HCT116 (cell line): Measurements from ENCODE around the gene ADAMTS16. TPM values are rescaled to one million over a fixed set of nuclear protein-coding genes. Genes with fewer than 3 reads are reported as not detected.

ENCODE experiments used
- ATAC-seq: fragments of 200-7000 bp; cut with Tn5 transposase; 2 replicates; pipeline ENCODE4 v1.9.1; 2020; ENCODE audit warnings: mild to moderate bottlenecking, moderate library complexity
- BruUV-seq: library from RNA; stranded (reverse); fragments of 400-500 nt; replicated peaks from 2 replicates; lab custom pipeline; 2021; lab: Mats Ljungman, UMichigan
- CTCF ChIA-PET: fragments of 300-600 bp; sonication (Branson Sonifier 250); formaldehyde crosslinking; loops from one replicate; lab custom pipeline; 2021; ENCODE audit warnings: antibody characterized with exemption; lab: Charles Lee
- POLR2A ChIA-PET: fragments of 300-600, 350-600 bp; sonication (Branson Sonifier 250); formaldehyde crosslinking; loops from one replicate; lab custom pipeline; 2021; ENCODE audit warnings: antibody characterized with exemption; lab: Charles Lee
- RAD21 ChIA-PET, 2 experiments: fragments of 300-600 bp; sonication (Branson Sonifier 250); formaldehyde crosslinking; loops; one replicate each; lab custom pipeline; 2023; ENCODE audit warnings: low total read pairs in 2 of 2; ENCODE audit not compliant: uncharacterized antibody in 2 of 2, unreplicated experiment in 2 of 2, low non-redundant PET in 1 of 2; lab: Charles Lee
- DNase-seq: peaks from one replicate; pipeline ENCODE4 v3.0.0-alpha.2; 2010; ENCODE audit warnings: low read depth, low spot score
- H2AFZ ChIP-seq: fragments of 200-600 bp; shearing (Covaris generic), sonication (generic); 2 replicates; pipeline ENCODE4 v1.6.1; 2017; ENCODE audit warnings: low read depth, mixed run types, mixed read lengths, antibody characterized with exemption, low read length; ENCODE audit not compliant: poor library complexity, severe bottlenecking
- H3K27ac ChIP-seq: 2 replicates; pipeline ENCODE4 v1.5.1; 2012; ENCODE audit warnings: low read depth, low read length
- H3K27me3 ChIP-seq: fragments of 200-600 bp; sonication (generic); 2 replicates; pipeline ENCODE4 v1.6.1; 2016; ENCODE audit warnings: mixed run types, low read length, mixed read lengths; ENCODE audit not compliant: insufficient read depth
- H3K36me3 ChIP-seq, 2 experiments: fragments of 200-500 bp in 1 of 2; fragments of 200-600 bp in 1 of 2; sonication (Bioruptor generic) in 1 of 2; sonication (generic) in 1 of 2; 2 replicates each; pipeline versions ENCODE4 v1.5.1 to v1.6.1; 2014 to 2016; ENCODE audit warnings: low read length in 2 of 2, inconsistent platforms in 1 of 2, mixed read lengths in 1 of 2, mixed run types in 1 of 2; ENCODE audit not compliant: insufficient read depth in 2 of 2, control insufficient read depth in 1 of 2
- H3K4me1 ChIP-seq, 2 experiments: fragments of 200-600 bp in 1 of 2; sonication (generic) in 1 of 2; 2 replicates each; pipeline versions ENCODE4 v1.5.1 to v1.6.1; 2012 to 2017; ENCODE audit warnings: low read length in 2 of 2, inconsistent platforms in 1 of 2, mild to moderate bottlenecking in 1 of 2, mixed read lengths in 1 of 2, mixed run types in 1 of 2, moderate library complexity in 1 of 2; ENCODE audit not compliant: insufficient read depth in 2 of 2, control insufficient read depth in 1 of 2
- H3K4me2 ChIP-seq: fragments of 200-600 bp; sonication (generic); 2 replicates; pipeline ENCODE4 v1.6.1; 2017; ENCODE audit warnings: mixed run types, low read length, mixed read lengths
- H3K4me3 ChIP-seq, 2 experiments: fragments of 200-600 bp in 1 of 2; sonication (generic) in 1 of 2; replicated peaks in 1 of 2; 2 replicates each; pipeline ENCODE4 v1.5.1; 2011 to 2016; ENCODE audit warnings: low read length in 2 of 2, control low read depth in 1 of 2, low read depth in 1 of 2, mild to moderate bottlenecking in 1 of 2, mixed read lengths in 1 of 2, mixed run types in 1 of 2
- H3K79me2 ChIP-seq: fragments of 200-600 bp; sonication (generic); 2 replicates; pipeline ENCODE4 v1.6.1; 2017; ENCODE audit warnings: mild to moderate bottlenecking, mixed run types, low read length, moderate library complexity, mixed read lengths; ENCODE audit not compliant: insufficient read depth
- H3K9ac ChIP-seq: fragments of 200-600 bp; sonication (generic); 2 replicates; pipeline ENCODE4 v1.6.1; 2016; ENCODE audit warnings: low read length, mixed read lengths
- H3K9me2 ChIP-seq: fragments of 200-600 bp; sonication (generic), shearing (Covaris generic); 2 replicates; pipeline ENCODE4 v1.6.1; 2017; ENCODE audit warnings: mixed run types, mild to moderate bottlenecking, moderate library complexity; ENCODE audit not compliant: insufficient read depth
- H3K9me3 ChIP-seq, 2 experiments: fragments of 200-500 bp in 1 of 2; fragments of 200-600 bp in 1 of 2; sonication (Bioruptor generic) in 1 of 2; sonication (generic) in 1 of 2; 2 replicates each; pipeline ENCODE4 v1.6.1; 2014 to 2017; ENCODE audit warnings: low read length in 2 of 2, mixed read lengths in 2 of 2, inconsistent platforms in 1 of 2, low read depth in 1 of 2, mild to moderate bottlenecking in 1 of 2, mixed run types in 1 of 2, moderate library complexity in 1 of 2; ENCODE audit not compliant: control insufficient read depth in 1 of 2, insufficient read depth in 1 of 2
- H4K20me1 ChIP-seq: fragments of 200-600 bp; sonication (generic), shearing (Covaris generic); 2 replicates; pipeline ENCODE4 v1.6.1; 2017; ENCODE audit warnings: mixed run types, mild to moderate bottlenecking, moderate library complexity; ENCODE audit not compliant: insufficient read depth
- CBX3 ChIP-seq: IDR thresholded peaks from 2 replicates; pipeline ENCODE4 v1.6.1; 2012; ENCODE audit warnings: low read depth
- CEBPB ChIP-seq: IDR thresholded peaks from 2 replicates; pipeline ENCODE4 v1.6.1; 2012; ENCODE audit warnings: low read depth
- EGR1 ChIP-seq: IDR thresholded peaks from 2 replicates; pipeline ENCODE4 v1.6.1; 2012; ENCODE audit warnings: low read depth
- ELF1 ChIP-seq: IDR thresholded peaks from 2 replicates; pipeline ENCODE4 v1.6.1; 2012; ENCODE audit warnings: low read depth, borderline replicate concordance
- EZH2 ChIP-seq: fragments of 200-600 bp; sonication (generic); IDR thresholded peaks from 2 replicates; pipeline ENCODE4 v1.6.1; 2017; ENCODE audit warnings: antibody characterized with exemption, mixed run types
- EZH2phosphoT487 ChIP-seq: fragments of 200-600 bp; IDR thresholded peaks from 2 replicates; pipeline ENCODE4 v1.6.1; 2018; ENCODE audit warnings: antibody characterized with exemption, borderline replicate concordance
- FOSL1 ChIP-seq: IDR thresholded peaks from 2 replicates; pipeline ENCODE4 v1.6.1; 2012; ENCODE audit warnings: low read depth
- JUND ChIP-seq: IDR thresholded peaks from 2 replicates; pipeline ENCODE4 v1.6.1; 2012
- POLR2A ChIP-seq: IDR thresholded peaks from 2 replicates; pipeline ENCODE4 v1.7.0; 2011; ENCODE audit warnings: borderline replicate concordance; ENCODE audit not compliant: insufficient read depth, insufficient read length; ENCODE audit errors: extremely low read depth
- POLR2AphosphoS5 ChIP-seq: IDR thresholded peaks from 2 replicates; pipeline ENCODE4 v1.6.1; 2011; ENCODE audit warnings: mild to moderate bottlenecking, low read depth, low read length, moderate library complexity
- RAD21 ChIP-seq: IDR thresholded peaks from 2 replicates; pipeline ENCODE4 v1.6.1; 2012; ENCODE audit warnings: low read depth, mild to moderate bottlenecking
- SP1 ChIP-seq: IDR thresholded peaks from 2 replicates; pipeline ENCODE4 v1.6.1; 2012; ENCODE audit warnings: low read depth
- SRF ChIP-seq: IDR thresholded peaks from 2 replicates; pipeline ENCODE4 v1.6.1; 2012; ENCODE audit warnings: low read depth
- YY1 ChIP-seq: IDR thresholded peaks from 2 replicates; pipeline ENCODE4 v1.6.1; 2011; ENCODE audit warnings: low read length, low read depth, moderate library complexity, mild to moderate bottlenecking; ENCODE audit not compliant: insufficient replicate concordance; ENCODE audit errors: extremely low read depth
- ZFX ChIP-seq: fragments of 450-650 bp; IDR thresholded peaks from 2 replicates; pipeline ENCODE4 v1.6.1; 2017
- ZNF274 ChIP-seq: fragments of 200-500 bp; sonication (Bioruptor generic); IDR thresholded peaks from 2 replicates; pipeline ENCODE4 v1.6.1; 2014; ENCODE audit warnings: mild to moderate bottlenecking, low read depth, low read length, inconsistent platforms
- intact Hi-C: fragments of 100-400 bp; cut with micrococcal nuclease; formaldehyde crosslinking; loops from 2 replicates; pipeline ENCODE4 v1.10.0; 2022
- total RNA-seq: library from RNA; stranded (reverse); gene quantifications from one replicate; pipeline ENCODE4 v1.2.1, GENCODE V29; 2021; ENCODE audit not compliant: unreplicated experiment
- TF ChIP-seq, protein P1 (sequence below): IDR thresholded peaks from 2 replicates; pipeline ENCODE4 v1.6.1; 2011; ENCODE audit warnings: mild to moderate bottlenecking, low read length, moderate library complexity; ENCODE audit not compliant: insufficient replicate concordance; ENCODE audit errors: extremely low read depth
- TF ChIP-seq, protein P2 (sequence below): IDR thresholded peaks from 2 replicates; pipeline ENCODE4 v1.6.1; 2012
- TF ChIP-seq, protein P3 (sequence below), 3 experiments: fragments of 200-600 bp in 1 of 3; sonication (generic) in 1 of 3; IDR thresholded peaks in 2 of 3; conservative IDR thresholded peaks in 1 of 3; 2 replicates each; pipeline ENCODE4 v1.5.1; 2012 to 2017; ENCODE audit warnings: low read depth in 2 of 3, low read length in 2 of 3, antibody characterized with exemption in 1 of 3, borderline replicate concordance in 1 of 3, control low read depth in 1 of 3, mild to moderate bottlenecking in 1 of 3, mixed read lengths in 1 of 3, mixed run types in 1 of 3, moderate library complexity in 1 of 3; ENCODE audit not compliant: insufficient read depth in 1 of 3
- TF ChIP-seq, protein P4 (sequence below): IDR thresholded peaks from 2 replicates; pipeline ENCODE4 v1.6.1; 2012; ENCODE audit warnings: low read depth

The ADAMTS16 gene
- total RNA-seq, 1 experiment from 2014 or later: 2.4 TPM

DNA sequence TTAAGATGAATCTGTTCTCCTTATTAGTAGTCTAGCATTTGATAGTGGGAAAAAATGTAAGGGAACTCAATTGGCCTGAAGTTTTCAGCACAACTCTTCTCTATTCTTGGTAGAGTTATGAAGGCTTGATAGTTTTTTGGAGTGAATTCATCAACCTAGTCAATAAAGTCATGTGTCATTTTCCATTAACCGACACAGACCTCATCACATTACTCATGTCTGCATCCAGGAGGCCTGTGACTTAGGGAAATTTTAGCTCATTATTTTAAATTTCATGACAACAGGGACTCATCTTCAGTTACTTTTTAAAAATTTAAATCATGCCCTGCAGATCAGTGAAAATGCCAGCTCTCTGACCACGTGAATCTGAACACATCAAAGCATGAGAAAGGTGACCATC lies 63.3 kb downstream of the ADAMTS16 start:
- ChIA-PET CTCF (no interaction called here), POLR2A (no interaction called here), RAD21 (no interaction called here)
- H3K9ac ChIP-seq: no peak overlapping the region
- TF ChIP-seq EZH2phosphoT487 (no peak), ELF1 (no peak), ZFX (no peak), POLR2A (no peak), POLR2AphosphoS5 (no peak), RAD21 (no peak), YY1 (no peak), SP1 (no peak), EGR1 (no peak), JUND (no peak), CBX3 (no peak), EZH2 (no peak), ZNF274 (no peak), CEBPB (no peak), SRF (no peak), FOSL1 (no peak)
- TF ChIP-seq, protein P1, sequence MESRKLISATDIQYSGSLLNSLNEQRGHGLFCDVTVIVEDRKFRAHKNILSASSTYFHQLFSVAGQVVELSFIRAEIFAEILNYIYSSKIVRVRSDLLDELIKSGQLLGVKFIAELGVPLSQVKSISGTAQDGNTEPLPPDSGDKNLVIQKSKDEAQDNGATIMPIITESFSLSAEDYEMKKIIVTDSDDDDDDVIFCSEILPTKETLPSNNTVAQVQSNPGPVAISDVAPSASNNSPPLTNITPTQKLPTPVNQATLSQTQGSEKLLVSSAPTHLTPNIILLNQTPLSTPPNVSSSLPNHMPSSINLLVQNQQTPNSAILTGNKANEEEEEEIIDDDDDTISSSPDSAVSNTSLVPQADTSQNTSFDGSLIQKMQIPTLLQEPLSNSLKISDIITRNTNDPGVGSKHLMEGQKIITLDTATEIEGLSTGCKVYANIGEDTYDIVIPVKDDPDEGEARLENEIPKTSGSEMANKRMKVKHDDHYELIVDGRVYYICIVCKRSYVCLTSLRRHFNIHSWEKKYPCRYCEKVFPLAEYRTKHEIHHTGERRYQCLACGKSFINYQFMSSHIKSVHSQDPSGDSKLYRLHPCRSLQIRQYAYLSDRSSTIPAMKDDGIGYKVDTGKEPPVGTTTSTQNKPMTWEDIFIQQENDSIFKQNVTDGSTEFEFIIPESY: no peak
- TF ChIP-seq, protein P2, sequence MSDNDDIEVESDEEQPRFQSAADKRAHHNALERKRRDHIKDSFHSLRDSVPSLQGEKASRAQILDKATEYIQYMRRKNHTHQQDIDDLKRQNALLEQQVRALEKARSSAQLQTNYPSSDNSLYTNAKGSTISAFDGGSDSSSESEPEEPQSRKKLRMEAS: no peak
- TF ChIP-seq, protein P3, sequence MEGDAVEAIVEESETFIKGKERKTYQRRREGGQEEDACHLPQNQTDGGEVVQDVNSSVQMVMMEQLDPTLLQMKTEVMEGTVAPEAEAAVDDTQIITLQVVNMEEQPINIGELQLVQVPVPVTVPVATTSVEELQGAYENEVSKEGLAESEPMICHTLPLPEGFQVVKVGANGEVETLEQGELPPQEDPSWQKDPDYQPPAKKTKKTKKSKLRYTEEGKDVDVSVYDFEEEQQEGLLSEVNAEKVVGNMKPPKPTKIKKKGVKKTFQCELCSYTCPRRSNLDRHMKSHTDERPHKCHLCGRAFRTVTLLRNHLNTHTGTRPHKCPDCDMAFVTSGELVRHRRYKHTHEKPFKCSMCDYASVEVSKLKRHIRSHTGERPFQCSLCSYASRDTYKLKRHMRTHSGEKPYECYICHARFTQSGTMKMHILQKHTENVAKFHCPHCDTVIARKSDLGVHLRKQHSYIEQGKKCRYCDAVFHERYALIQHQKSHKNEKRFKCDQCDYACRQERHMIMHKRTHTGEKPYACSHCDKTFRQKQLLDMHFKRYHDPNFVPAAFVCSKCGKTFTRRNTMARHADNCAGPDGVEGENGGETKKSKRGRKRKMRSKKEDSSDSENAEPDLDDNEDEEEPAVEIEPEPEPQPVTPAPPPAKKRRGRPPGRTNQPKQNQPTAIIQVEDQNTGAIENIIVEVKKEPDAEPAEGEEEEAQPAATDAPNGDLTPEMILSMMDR (IDR thresholded peaks at IDR 0.05 in 2 of 3, conservative IDR thresholded peaks at IDR 0.05 in 1 of 3; ENCODE audit: borderline replicate concordance in 1 of 3, insufficient read depth in 1 of 3, low read depth in 2 of 3, low read length in 2 of 3): no peak
- TF ChIP-seq, protein P4, sequence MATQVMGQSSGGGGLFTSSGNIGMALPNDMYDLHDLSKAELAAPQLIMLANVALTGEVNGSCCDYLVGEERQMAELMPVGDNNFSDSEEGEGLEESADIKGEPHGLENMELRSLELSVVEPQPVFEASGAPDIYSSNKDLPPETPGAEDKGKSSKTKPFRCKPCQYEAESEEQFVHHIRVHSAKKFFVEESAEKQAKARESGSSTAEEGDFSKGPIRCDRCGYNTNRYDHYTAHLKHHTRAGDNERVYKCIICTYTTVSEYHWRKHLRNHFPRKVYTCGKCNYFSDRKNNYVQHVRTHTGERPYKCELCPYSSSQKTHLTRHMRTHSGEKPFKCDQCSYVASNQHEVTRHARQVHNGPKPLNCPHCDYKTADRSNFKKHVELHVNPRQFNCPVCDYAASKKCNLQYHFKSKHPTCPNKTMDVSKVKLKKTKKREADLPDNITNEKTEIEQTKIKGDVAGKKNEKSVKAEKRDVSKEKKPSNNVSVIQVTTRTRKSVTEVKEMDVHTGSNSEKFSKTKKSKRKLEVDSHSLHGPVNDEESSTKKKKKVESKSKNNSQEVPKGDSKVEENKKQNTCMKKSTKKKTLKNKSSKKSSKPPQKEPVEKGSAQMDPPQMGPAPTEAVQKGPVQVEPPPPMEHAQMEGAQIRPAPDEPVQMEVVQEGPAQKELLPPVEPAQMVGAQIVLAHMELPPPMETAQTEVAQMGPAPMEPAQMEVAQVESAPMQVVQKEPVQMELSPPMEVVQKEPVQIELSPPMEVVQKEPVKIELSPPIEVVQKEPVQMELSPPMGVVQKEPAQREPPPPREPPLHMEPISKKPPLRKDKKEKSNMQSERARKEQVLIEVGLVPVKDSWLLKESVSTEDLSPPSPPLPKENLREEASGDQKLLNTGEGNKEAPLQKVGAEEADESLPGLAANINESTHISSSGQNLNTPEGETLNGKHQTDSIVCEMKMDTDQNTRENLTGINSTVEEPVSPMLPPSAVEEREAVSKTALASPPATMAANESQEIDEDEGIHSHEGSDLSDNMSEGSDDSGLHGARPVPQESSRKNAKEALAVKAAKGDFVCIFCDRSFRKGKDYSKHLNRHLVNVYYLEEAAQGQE: no peak
- no peaks in the 10 kb centered on the region for H3K27me3 ChIP-seq
- H3K36me3 ChIP-seq: no peaks in the 10 kb centered on the region
- intact Hi-C loops: no loop called here
- no peaks in the 10 kb centered on the region for H3K79me2 ChIP-seq
- H3K9me2 ChIP-seq: no peaks in the 10 kb centered on the region
- no peaks in the 10 kb centered on the region for H3K9me3 ChIP-seq
- BruUV-seq: no TSS peak
- no peaks in the 10 kb centered on the region for H3K4me1 ChIP-seq
- H3K4me3 ChIP-seq: no peak overlapping the region
- no peaks in the 10 kb centered on the region for H4K20me1 ChIP-seq
- ATAC-seq (no peak), DNase-seq (no peak)
- no peak overlapping the region for H3K4me2 ChIP-seq
- H3K27ac ChIP-seq: no peak overlapping the region
- no peak overlapping the region for H2AFZ ChIP-seq
